Measurements from ENCODE around the gene ATP1B3. TPM values are rescaled to one million over a fixed set of nuclear protein-coding genes. Genes with fewer than 3 reads are reported as not detected.
"Not testable (repeated sequence)": the region's sequence is repeated elsewhere in the genome, so short reads cannot be mapped to it uniquely, and the experiment has no call there.

Gene ATP1B3
- total RNA-seq, 5 donors from 2014 or later (not counting 1 experiment from before 2014, with no cell fraction given): 28.7 to 41.4 (median 35.3) TPM

DNA sequence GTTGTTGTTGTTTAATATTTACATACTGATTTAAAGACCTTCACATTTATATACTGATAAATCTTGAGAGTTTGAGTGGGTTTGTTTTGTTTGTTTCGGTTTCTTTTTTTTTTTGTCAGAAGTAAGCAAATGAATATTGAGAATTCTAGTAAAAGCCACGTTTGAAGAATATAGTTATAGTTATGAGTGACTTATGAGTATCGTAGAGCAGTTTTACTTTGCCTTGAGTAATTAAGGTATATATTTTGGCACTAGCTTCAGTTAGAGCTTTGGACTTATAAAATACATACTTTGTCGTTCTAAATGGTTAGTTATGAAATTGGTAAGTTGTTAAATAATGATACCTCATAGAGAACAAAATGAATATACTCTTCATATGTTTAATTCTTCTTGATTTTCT is 27.8 kb downstream of the ATP1B3 start:
- no peak for DNase-seq
- CTCF ChIA-PET: interaction anchor here in 1 of 2 donors (0.5 to 1.6 kb wide), 3 partner anchors 9 to 166 kb away, joined by 6 to 7 read pairs (median 6); partner anchors contain the start of gene RNF7
- Mint-ChIP-seq H3K27me3 (no peaks in the 10 kb centered on the region), H3K27ac (no peak overlapping the region), H3K4me3 (no peak overlapping the region), H3K36me3 (peaks cover 38% of the 10 kb centered on the region), H3K4me1 (peaks cover 0 to 15% (median 8%) of the 10 kb centered on the region in 3 donors), H3K9me3 (peaks cover 0 to 6% (median 5%) of the 10 kb centered on the region in 3 donors)
- Histone ChIP-seq H3K27me3 (replicated peaks in 1 of 2; ENCODE audit: control insufficient read depth in 2 of 2, extremely low read depth in 1 of 2, insufficient read depth in 2 of 2, low read length in 1 of 2) (no peaks in the 10 kb centered on the region), H3K36me3 (ENCODE audit: control insufficient read depth in 2 of 2, extremely low read depth in 1 of 2, insufficient read depth in 1 of 2, low read length in 1 of 2) (peaks cover 2 to 16% of the 10 kb centered on the region in 2 donors), H3K4me3 (ENCODE audit: control insufficient read depth in 1 of 2, extremely low read depth in 1 of 2, low read length in 1 of 2) (no peak overlapping the region), H3K27ac (ENCODE audit: low read length) (no peak overlapping the region), H3K9me3 (no peaks in the 10 kb centered on the region), H3K4me1 (ENCODE audit: control insufficient read depth in 1 of 2, extremely low read depth in 1 of 2, insufficient read depth in 2 of 2, low read length in 2 of 2) (no peaks in the 10 kb centered on the region)
- no peak for ATAC-seq (replicated peaks in 1 of 4)
- POLR2A ChIA-PET: no interaction called here
- WGBS (ENCODE audit: insufficient coverage): no CpG with 5 or more reads among the region's 4 CpGs

GRCh38 chr3:141905129-141905528 is 28.7 kb downstream of the ATP1B3 start:
- Mint-ChIP-seq H3K36me3 (peaks cover 40% of the 10 kb centered on the region), H3K9me3 (peaks cover 0 to 4% (median 4%) of the 10 kb centered on the region in 3 donors), H3K4me3 (no peak overlapping the region), H3K4me1 (peaks cover 0 to 15% (median 9%) of the 10 kb centered on the region in 3 donors), H3K27ac (no peak overlapping the region), H3K27me3 (no peaks in the 10 kb centered on the region)
- H3K27me3 ChIP-seq (replicated peaks in 1 of 2; ENCODE audit: control insufficient read depth in 2 of 2, extremely low read depth in 1 of 2, insufficient read depth in 2 of 2, low read length in 1 of 2): no peaks in the 10 kb centered on the region
- H3K36me3 ChIP-seq (ENCODE audit: control insufficient read depth in 2 of 2, extremely low read depth in 1 of 2, insufficient read depth in 1 of 2, low read length in 1 of 2): peaks cover under 1 to 18% of the 10 kb centered on the region in 2 donors
- 67% methylated on average over 1 of the region's 2 CpGs for WGBS (ENCODE audit: insufficient coverage)
- ChIA-PET POLR2A (no interaction called here), CTCF (interaction anchor here in 1 of 2 donors (0.6 to 1.5 kb wide), 2 partner anchors 30 to 259 kb away, joined by 3 to 7 read pairs; no protein-coding TSS in a partner anchor)
- no peak overlapping the region for H3K27ac ChIP-seq (ENCODE audit: low read length)
- H3K4me3 ChIP-seq (ENCODE audit: control insufficient read depth in 1 of 2, extremely low read depth in 1 of 2, low read length in 1 of 2): no peak overlapping the region
- H3K9me3 ChIP-seq: no peaks in the 10 kb centered on the region
- no peaks in the 10 kb centered on the region for H3K4me1 ChIP-seq (ENCODE audit: control insufficient read depth in 1 of 2, extremely low read depth in 1 of 2, insufficient read depth in 2 of 2, low read length in 2 of 2)
- DNase-seq (no peak), ATAC-seq (replicated peaks in 1 of 4) (no peak)

DNA sequence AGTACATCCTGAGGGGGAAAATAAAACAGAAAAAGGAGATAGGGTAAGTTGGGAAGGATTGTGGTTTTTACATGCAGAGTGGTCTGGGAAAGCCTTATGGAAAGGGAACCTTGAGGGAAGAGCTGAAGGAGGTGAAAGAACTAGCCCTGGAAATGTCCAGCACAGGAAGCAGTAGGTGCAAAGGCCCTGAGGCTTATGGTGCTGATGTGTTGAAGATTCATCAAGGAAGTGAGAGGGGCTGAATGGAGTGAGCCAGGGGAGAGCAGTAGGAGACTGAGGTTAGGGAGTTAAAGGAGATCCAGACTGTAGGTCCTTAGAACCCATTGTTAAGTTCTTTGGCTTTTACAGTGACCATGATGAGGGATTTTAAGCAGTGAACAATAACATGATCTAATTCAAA is 33.0 kb downstream of the ATP1B3 start:
- ChIA-PET CTCF (interaction anchor here in 1 of 2 donors (1.3 kb wide), 1 partner anchor 16 kb away, joined by 4 read pairs; no protein-coding TSS in a partner anchor), POLR2A (no interaction called here)
- no peaks in the 10 kb centered on the region for H3K27me3 Mint-ChIP-seq
- no peaks in the 10 kb centered on the region for H3K4me1 ChIP-seq (ENCODE audit: control insufficient read depth in 1 of 2, extremely low read depth in 1 of 2, insufficient read depth in 2 of 2, low read length in 2 of 2)
- no peaks in the 10 kb centered on the region for H3K27me3 ChIP-seq (replicated peaks in 1 of 2; ENCODE audit: control insufficient read depth in 2 of 2, extremely low read depth in 1 of 2, insufficient read depth in 2 of 2, low read length in 1 of 2)
- peaks cover 0 to 4% (median 0%) of the 10 kb centered on the region in 3 donors for H3K9me3 Mint-ChIP-seq
- DNase-seq: no peak
- H3K4me1 Mint-ChIP-seq: peaks cover 0 to 4% (median 3%) of the 10 kb centered on the region in 3 donors
- no peak overlapping the region for H3K4me3 Mint-ChIP-seq
- peaks cover 50% of the 10 kb centered on the region for H3K36me3 Mint-ChIP-seq
- peak overlapping the region in 1 of 2 donors; percentile 17 for H3K27ac Mint-ChIP-seq
- no peak overlapping the region for H3K4me3 ChIP-seq (ENCODE audit: control insufficient read depth in 1 of 2, extremely low read depth in 1 of 2, low read length in 1 of 2)
- peaks cover 0 to 31% of the 10 kb centered on the region in 2 donors for H3K36me3 ChIP-seq (ENCODE audit: control insufficient read depth in 2 of 2, extremely low read depth in 1 of 2, insufficient read depth in 1 of 2, low read length in 1 of 2)
- no peak for ATAC-seq (replicated peaks in 1 of 4)
- no peak overlapping the region for H3K27ac ChIP-seq (ENCODE audit: low read length)
- no peaks in the 10 kb centered on the region for H3K9me3 ChIP-seq

- H3K36me3 Mint-ChIP-seq: peaks cover 52% of the 10 kb centered on the region
- ATAC-seq (replicated peaks in 1 of 4): not testable (repeated sequence)
These were observed 33.5 kb downstream of the ATP1B3 start for GRCh38 chr3:141909986-141910385.

GRCh38 chr3:141913150-141913811 is 36.8 kb downstream of the ATP1B3 start:
- Mint-ChIP-seq H3K9me3 (peaks cover 0 to 4% (median 0%) of the 10 kb centered on the region in 3 donors), H3K4me1 (peaks cover 0 to 2% (median 2%) of the 10 kb centered on the region in 3 donors), H3K4me3 (no peak overlapping the region), H3K27ac (no peak overlapping the region), H3K36me3 (peaks cover 51% of the 10 kb centered on the region), H3K27me3 (no peaks in the 10 kb centered on the region)
- Histone ChIP-seq H3K4me3 (ENCODE audit: control insufficient read depth in 1 of 2, extremely low read depth in 1 of 2, low read length in 1 of 2) (no peak overlapping the region), H3K36me3 (ENCODE audit: control insufficient read depth in 2 of 2, extremely low read depth in 1 of 2, insufficient read depth in 1 of 2, low read length in 1 of 2) (peaks cover 0 to 22% of the 10 kb centered on the region in 2 donors), H3K27me3 (replicated peaks in 1 of 2; ENCODE audit: control insufficient read depth in 2 of 2, extremely low read depth in 1 of 2, insufficient read depth in 2 of 2, low read length in 1 of 2) (no peaks in the 10 kb centered on the region), H3K9me3 (no peaks in the 10 kb centered on the region), H3K27ac (ENCODE audit: low read length) (no peak overlapping the region), H3K4me1 (ENCODE audit: control insufficient read depth in 1 of 2, extremely low read depth in 1 of 2, insufficient read depth in 2 of 2, low read length in 2 of 2) (no peaks in the 10 kb centered on the region)
- no CpG with 5 or more reads among the region's 1 CpG for WGBS (ENCODE audit: insufficient coverage)
- DNase-seq (peak in 33 of 35 experiments; percentile 5 to 76 (median 42)), ATAC-seq (replicated peaks in 1 of 4) (peak; percentile 73 to 83 (median 80))
- POLR2A ChIA-PET: interaction anchor here (0.6 kb wide), 4 partner anchors 80 to 984 kb away, joined by 3 to 8 read pairs (median 6); no protein-coding TSS in a partner anchor
- CTCF ChIA-PET: interaction anchor here (0.6 to 2.3 kb wide), 37 partner anchors 9 to 1100 kb away, joined by 3 to 24 read pairs (median 3); partner anchors contain the start of gene RNF7 (in 2 of the 2)

More at GRCh38 chr3:141909986-141910385, 33.5 kb downstream of the ATP1B3 start:
- H3K4me3 Mint-ChIP-seq; H3K4me1 ChIP-seq (ENCODE audit: control insufficient read depth in 1 of 2, extremely low read depth in 1 of 2, insufficient read depth in 2 of 2, low read length in 2 of 2); H3K4me3 ChIP-seq (ENCODE audit: control insufficient read depth in 1 of 2, extremely low read depth in 1 of 2, low read length in 1 of 2); H3K27me3 ChIP-seq (replicated peaks in 1 of 2; ENCODE audit: control insufficient read depth in 2 of 2, extremely low read depth in 1 of 2, insufficient read depth in 2 of 2, low read length in 1 of 2); H3K9me3 Mint-ChIP-seq; DNase-seq; H3K4me1 Mint-ChIP-seq; H3K27ac ChIP-seq (ENCODE audit: low read length); POLR2A ChIA-PET; H3K27me3 Mint-ChIP-seq; CTCF ChIA-PET; H3K9me3 ChIP-seq: not testable (repeated sequence)
- 100% methylated on average over 1 of the region's 4 CpGs for WGBS (ENCODE audit: insufficient coverage)
- peaks cover 0 to 31% of the 10 kb centered on the region in 2 donors for H3K36me3 ChIP-seq (ENCODE audit: control insufficient read depth in 2 of 2, extremely low read depth in 1 of 2, insufficient read depth in 1 of 2, low read length in 1 of 2)
- peak overlapping the region in 1 of 2 donors; percentile 17 for H3K27ac Mint-ChIP-seq

DNA sequence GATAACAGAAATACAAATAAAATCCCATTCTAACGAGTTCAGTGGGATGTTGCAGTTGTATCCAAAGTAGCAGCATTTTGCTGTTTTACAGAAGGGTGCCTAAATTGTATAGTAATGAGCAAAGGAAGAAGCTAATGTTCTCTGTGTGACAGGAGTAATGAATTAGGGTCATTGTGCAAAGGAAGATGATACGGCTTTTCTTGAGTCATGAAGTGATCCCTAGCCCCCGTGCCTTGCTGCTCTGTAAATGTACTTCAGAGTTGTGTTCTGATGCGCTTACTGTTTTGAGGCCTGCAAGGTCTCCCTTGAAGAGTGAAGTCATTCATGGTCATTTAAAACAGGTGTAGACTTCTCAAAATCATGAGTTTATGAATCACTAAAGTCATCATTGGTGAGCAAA is 37.9 kb downstream of the ATP1B3 start:
- no peaks in the 10 kb centered on the region for H3K27me3 Mint-ChIP-seq
- H3K36me3 ChIP-seq (ENCODE audit: control insufficient read depth in 2 of 2, extremely low read depth in 1 of 2, insufficient read depth in 1 of 2, low read length in 1 of 2): peaks cover 0 to 15% of the 10 kb centered on the region in 2 donors
- no peaks in the 10 kb centered on the region for H3K9me3 ChIP-seq
- ATAC-seq (replicated peaks in 1 of 4) (no peak), DNase-seq (no peak)
- no peak overlapping the region for H3K27ac Mint-ChIP-seq
- no peaks in the 10 kb centered on the region for H3K27me3 ChIP-seq (replicated peaks in 1 of 2; ENCODE audit: control insufficient read depth in 2 of 2, extremely low read depth in 1 of 2, insufficient read depth in 2 of 2, low read length in 1 of 2)
- peaks cover 0 to 2% (median under 1%) of the 10 kb centered on the region in 3 donors for H3K4me1 Mint-ChIP-seq
- no peak overlapping the region for H3K4me3 ChIP-seq (ENCODE audit: control insufficient read depth in 1 of 2, extremely low read depth in 1 of 2, low read length in 1 of 2)
- POLR2A ChIA-PET: interaction anchor here in 1 of 2 donors (0.6 kb wide), 1 partner anchor 20 kb away, joined by 3 read pairs; no protein-coding TSS in a partner anchor
- no peaks in the 10 kb centered on the region for H3K4me1 ChIP-seq (ENCODE audit: control insufficient read depth in 1 of 2, extremely low read depth in 1 of 2, insufficient read depth in 2 of 2, low read length in 2 of 2)
- H3K9me3 Mint-ChIP-seq: peaks cover 0 to 4% (median 0%) of the 10 kb centered on the region in 3 donors
- H3K27ac ChIP-seq (ENCODE audit: low read length): no peak overlapping the region
- no peak overlapping the region for H3K4me3 Mint-ChIP-seq
- 87% methylated on average over 2 of the region's 4 CpGs for WGBS (ENCODE audit: insufficient coverage)
- peaks cover 41% of the 10 kb centered on the region for H3K36me3 Mint-ChIP-seq
- CTCF ChIA-PET: interaction anchor here (0.5 to 2.3 kb wide), 11 partner anchors 39 to 340 kb away, joined by 3 to 24 read pairs (median 4); partner anchors contain the start of gene RNF7 (in 1 of the 2)

Data from T-cell (primary cell).